Upper lobe of left lung (tissue), 6 donors: ENCODE measurements around the gene IL12B. TPM values are rescaled to one million over a fixed set of nuclear protein-coding genes. Genes with fewer than 3 reads are reported as not detected.
A peak's percentile ranks its signal among the peaks of the same experiment; 100 is the strongest.

Experiments used
- ATAC-seq, 2 donors: fragments of 200-7000 bp; cut with Tn5 transposase; one replicate each; pipeline ENCODE4 v1.9.1; 2022; ENCODE audit warnings: mild to moderate bottlenecking in 2 of 2, moderate library complexity in 2 of 2; ENCODE audit not compliant: low FRiP score in 2 of 2
- DNase-seq, 2 donors: peaks; one replicate each; pipeline ENCODE4 v3.0.0-alpha.2; 2019 to 2020
- H3K27ac ChIP-seq, 4 donors: fragments of 200-600 bp; sonication (generic); one replicate each; pipeline ENCODE4 v1.5.1; 2016 to 2019
- H3K27me3 ChIP-seq, 4 donors: fragments of 200-600 bp; sonication (generic); one replicate each; pipeline ENCODE4 v1.5.1; 2017 to 2019
- H3K36me3 ChIP-seq, 4 donors: fragments of 200-600 bp; sonication (generic); one replicate each; pipeline ENCODE4 v1.5.1; 2016 to 2019
- H3K4me1 ChIP-seq, 4 donors: fragments of 200-600 bp; sonication (generic); one replicate each; pipeline ENCODE4 v1.5.1; 2018 to 2019
- H3K4me3 ChIP-seq, 4 donors: fragments of 200-600 bp; sonication (generic); one replicate each; pipeline ENCODE4 v1.5.1; 2017 to 2019; ENCODE audit warnings: mild to moderate bottlenecking in 2 of 4, moderate library complexity in 1 of 4
- H3K9me3 ChIP-seq, 4 donors: fragments of 200-600 bp; sonication (generic); one replicate each; pipeline ENCODE4 v1.5.1; 2018 to 2019
- CTCF ChIP-seq, 6 experiments: fragments of 450-650 bp in 4 of 6; fragments of 200-600 bp in 2 of 6; sonication (generic) in 2 of 6; IDR thresholded peaks; one replicate each; pipeline ENCODE4 v1.5.1; 2016 to 2019; ENCODE audit warnings: antibody characterized with exemption in 6 of 6
- EP300 ChIP-seq, 4 donors: sonication (generic); formaldehyde crosslinking; IDR thresholded peaks; one replicate each; pipeline ENCODE4 v1.5.1; 2017; ENCODE audit warnings: antibody characterized with exemption in 4 of 4, control low read depth in 2 of 4
- POLR2A ChIP-seq, 4 donors: fragments of 450-650 bp; IDR thresholded peaks; one replicate each; pipeline ENCODE4 v1.5.1; 2016 to 2017; ENCODE audit warnings: antibody characterized with exemption in 4 of 4, mild to moderate bottlenecking in 2 of 4
- POLR2AphosphoS5 ChIP-seq, 2 donors: sonication (generic); formaldehyde crosslinking; IDR thresholded peaks; one replicate each; pipeline ENCODE4 v1.5.1; 2017; ENCODE audit warnings: antibody characterized with exemption in 2 of 2
- WGBS, 2 donors: methylation state at CpG; one replicate each; pipeline ENCODE4 v1.1.5; 2017 to 2018; 5-methylcytosine and 5-hydroxymethylcytosine counted together
- total RNA-seq, 6 donors: library from RNA; depleted of rRNA in 4 of 6; stranded (reverse); fragments of >200 nt in 4 of 6; gene quantifications; one replicate each; pipeline versions ENCODE4 v1.1.0 to v1.2.1, GENCODE V29; 2016 to 2021
- donor health status: DM: no; HTN: no; CAD: no; lungs with moderate emphysema.
- donor health status: DM: no; HTN: yes; CAD: no; lungs with severe emphysema.

IL12B gene
- total RNA-seq, 6 donors from 2014 or later: not detected

GRCh38 chr5:159336586-159336985 is 6.3 kb upstream of the IL12B start:
- Histone ChIP-seq H3K9me3 (no peaks in the 10 kb centered on the region), H3K36me3 (no peaks in the 10 kb centered on the region), H3K27me3 (no peaks in the 10 kb centered on the region), H3K4me3 (no peak overlapping the region), H3K4me1 (peaks cover 3 to 22% (median 5%) of the 10 kb centered on the region in 4 donors), H3K27ac (no peak overlapping the region)
- no peak for ATAC-seq
- no peak for DNase-seq
- 97% methylated on average over 5 of the region's 5 CpGs for WGBS, 2 donors
- TF ChIP-seq EP300 (IDR thresholded peaks at IDR 0.05) (no peak), POLR2AphosphoS5 (IDR thresholded peaks at IDR 0.05) (no peak), POLR2A (IDR thresholded peaks at IDR 0.05) (no peak), CTCF (IDR thresholded peaks at IDR 0.05) (no peak)

- Histone ChIP-seq H3K4me3 (no peak overlapping the region), H3K36me3 (no peaks in the 10 kb centered on the region), H3K27me3 (no peaks in the 10 kb centered on the region), H3K9me3 (no peaks in the 10 kb centered on the region), H3K27ac (no peak overlapping the region), H3K4me1 (peaks cover 0 to 22% (median 5%) of the 10 kb centered on the region in 4 donors)
- ATAC-seq (no peak), DNase-seq (no peak)
- WGBS, 2 donors: 85 to 92% methylated on average over 1 of the region's 1 CpG
- TF ChIP-seq EP300 (IDR thresholded peaks at IDR 0.05) (no peak), CTCF (IDR thresholded peaks at IDR 0.05) (no peak), POLR2A (IDR thresholded peaks at IDR 0.05) (no peak), POLR2AphosphoS5 (IDR thresholded peaks at IDR 0.05) (no peak)
Observed at GRCh38 chr5:159333545-159333925, 3.2 kb upstream of the IL12B start.

GRCh38 chr5:159332800-159333544 is 2.7 kb upstream of the IL12B start:
- Histone ChIP-seq H3K9me3 (no peaks in the 10 kb centered on the region), H3K36me3 (no peaks in the 10 kb centered on the region), H3K4me1 (peaks cover 0 to 20% (median 5%) of the 10 kb centered on the region in 4 donors), H3K27me3 (no peaks in the 10 kb centered on the region), H3K4me3 (no peak overlapping the region), H3K27ac (no peak overlapping the region)
- 68 to 76% methylated on average over 6 of the region's 6 CpGs for WGBS, 2 donors
- TF ChIP-seq POLR2AphosphoS5 (IDR thresholded peaks at IDR 0.05): no peak
- no peak for TF ChIP-seq POLR2A (IDR thresholded peaks at IDR 0.05)
- TF ChIP-seq EP300 (IDR thresholded peaks at IDR 0.05): no peak
- TF ChIP-seq CTCF (IDR thresholded peaks at IDR 0.05): no peak
- DNase-seq (no peak), ATAC-seq (no peak)

- H3K27ac ChIP-seq: peak overlapping the region in 2 of 4 donors; percentile 50 to 56
- 9 to 20% methylated on average over 10 to 44 of the region's 50 CpGs for WGBS, 2 donors
- ATAC-seq: peak; percentile 85 to 95
- peak; percentile 77 to 95 for DNase-seq
- H3K4me1 ChIP-seq: peaks cover 0 to 10% (median 5%) of the 10 kb centered on the region in 4 donors
- H3K36me3 ChIP-seq: no peaks in the 10 kb centered on the region
- H3K4me3 ChIP-seq: peak overlapping the region; percentile 11 to 50 (median 42)
- TF ChIP-seq CTCF (IDR thresholded peaks at IDR 0.05) (peak; percentile 75 to 86 (median 82)), POLR2A (IDR thresholded peaks at IDR 0.05) (no peak)
- H3K27me3 ChIP-seq: no peaks in the 10 kb centered on the region
- H3K9me3 ChIP-seq: no peaks in the 10 kb centered on the region
Observed at GRCh38 chr5:159331093-159331973, 1.0 kb upstream of the IL12B start.
